ENCODE measurements around the gene CCL27.

DNA sequence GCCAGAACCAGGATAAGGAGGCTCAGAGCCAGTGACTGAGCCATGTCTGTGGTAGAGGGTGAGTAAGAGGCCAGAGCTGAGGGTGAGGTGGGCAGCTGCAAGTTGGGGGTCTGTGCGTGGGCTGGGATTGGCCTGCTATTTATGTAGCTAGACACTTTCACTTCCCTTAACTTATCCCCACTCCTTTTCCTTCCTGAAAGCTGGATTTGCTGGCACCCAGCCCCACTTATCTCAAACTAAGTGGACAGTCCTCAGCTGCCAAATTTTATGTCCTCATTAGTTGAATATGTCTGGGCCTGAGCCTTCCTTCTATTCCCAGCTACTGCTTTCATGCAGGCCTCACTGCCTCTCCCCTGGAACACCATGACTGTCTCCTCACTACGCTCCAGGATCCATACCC, 47.6 kb upstream of the CCL27 start, which contains the start of gene CCL21:
- TF ChIP-seq, protein P1, sequence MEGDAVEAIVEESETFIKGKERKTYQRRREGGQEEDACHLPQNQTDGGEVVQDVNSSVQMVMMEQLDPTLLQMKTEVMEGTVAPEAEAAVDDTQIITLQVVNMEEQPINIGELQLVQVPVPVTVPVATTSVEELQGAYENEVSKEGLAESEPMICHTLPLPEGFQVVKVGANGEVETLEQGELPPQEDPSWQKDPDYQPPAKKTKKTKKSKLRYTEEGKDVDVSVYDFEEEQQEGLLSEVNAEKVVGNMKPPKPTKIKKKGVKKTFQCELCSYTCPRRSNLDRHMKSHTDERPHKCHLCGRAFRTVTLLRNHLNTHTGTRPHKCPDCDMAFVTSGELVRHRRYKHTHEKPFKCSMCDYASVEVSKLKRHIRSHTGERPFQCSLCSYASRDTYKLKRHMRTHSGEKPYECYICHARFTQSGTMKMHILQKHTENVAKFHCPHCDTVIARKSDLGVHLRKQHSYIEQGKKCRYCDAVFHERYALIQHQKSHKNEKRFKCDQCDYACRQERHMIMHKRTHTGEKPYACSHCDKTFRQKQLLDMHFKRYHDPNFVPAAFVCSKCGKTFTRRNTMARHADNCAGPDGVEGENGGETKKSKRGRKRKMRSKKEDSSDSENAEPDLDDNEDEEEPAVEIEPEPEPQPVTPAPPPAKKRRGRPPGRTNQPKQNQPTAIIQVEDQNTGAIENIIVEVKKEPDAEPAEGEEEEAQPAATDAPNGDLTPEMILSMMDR (IDR thresholded peaks at IDR 0.05) = no peak
- TF ChIP-seq POLR2A (IDR thresholded peaks at IDR 0.05) (no peak), POLR2AphosphoS5 (IDR thresholded peaks at IDR 0.05; ENCODE audit: insufficient read depth in 1 of 2, low read depth in 1 of 2) (no peak)

Data from vagina (tissue), 2 donors.